HCT116 (cell line): ENCODE results near the gene POLRMT.

Source experiments
- ATF3 ChIP-seq: IDR thresholded peaks from 2 replicates; pipeline ENCODE4 v1.6.1; 2012
- CEBPB ChIP-seq: IDR thresholded peaks from 2 replicates; pipeline ENCODE4 v1.6.1; 2012; ENCODE audit warnings: low read depth
- CTCF ChIP-seq, 3 experiments: fragments of 200-600 bp in 1 of 3; sonication (generic) in 1 of 3; IDR thresholded peaks in 2 of 3; conservative IDR thresholded peaks in 1 of 3; 2 replicates each; pipeline ENCODE4 v1.5.1; 2012 to 2017; ENCODE audit warnings: low read depth in 2 of 3, low read length in 2 of 3, antibody characterized with exemption in 1 of 3, borderline replicate concordance in 1 of 3, control low read depth in 1 of 3, mild to moderate bottlenecking in 1 of 3, mixed read lengths in 1 of 3, mixed run types in 1 of 3, moderate library complexity in 1 of 3; ENCODE audit not compliant: insufficient read depth in 1 of 3
- EGR1 ChIP-seq: IDR thresholded peaks from 2 replicates; pipeline ENCODE4 v1.6.1; 2012; ENCODE audit warnings: low read depth
- EZH2 ChIP-seq: fragments of 200-600 bp; sonication (generic); IDR thresholded peaks from 2 replicates; pipeline ENCODE4 v1.6.1; 2017; ENCODE audit warnings: antibody characterized with exemption, mixed run types
- FOSL1 ChIP-seq: IDR thresholded peaks from 2 replicates; pipeline ENCODE4 v1.6.1; 2012; ENCODE audit warnings: low read depth
- POLR2A ChIP-seq: IDR thresholded peaks from 2 replicates; pipeline ENCODE4 v1.7.0; 2011; ENCODE audit warnings: borderline replicate concordance; ENCODE audit not compliant: insufficient read depth, insufficient read length; ENCODE audit errors: extremely low read depth
- POLR2AphosphoS5 ChIP-seq: IDR thresholded peaks from 2 replicates; pipeline ENCODE4 v1.6.1; 2011; ENCODE audit warnings: mild to moderate bottlenecking, low read depth, low read length, moderate library complexity
- SP1 ChIP-seq: IDR thresholded peaks from 2 replicates; pipeline ENCODE4 v1.6.1; 2012; ENCODE audit warnings: low read depth
- SRF ChIP-seq: IDR thresholded peaks from 2 replicates; pipeline ENCODE4 v1.6.1; 2012; ENCODE audit warnings: low read depth

GRCh38 chr19:644789-645188, 11.5 kb upstream of the POLRMT start:
- TF ChIP-seq CTCF (IDR thresholded peaks at IDR 0.05 in 2 of 3, conservative IDR thresholded peaks at IDR 0.05 in 1 of 3; ENCODE audit: borderline replicate concordance in 1 of 3, insufficient read depth in 1 of 3, low read depth in 2 of 3, low read length in 2 of 3) (no peak), FOSL1 (no peak), EGR1 (no peak), EZH2 (no peak), SP1 (no peak), POLR2AphosphoS5 (no peak), SRF (no peak), POLR2A (no peak), ATF3 (no peak), CEBPB (no peak)
